Measurements from ENCODE around the gene FBXO40. TPM values are rescaled to one million over a fixed set of nuclear protein-coding genes. Genes with fewer than 3 reads are reported as not detected.

Gene FBXO40
- total RNA-seq, 1 experiment from 2014 or later: not detected

GRCh38 chr3:121606106-121606505 is 12.9 kb downstream of the FBXO40 start:
- DNase-seq (ENCODE audit: low spot score): no peak

GRCh38 chr3:121619691-121620090 is 26.5 kb downstream of the FBXO40 start:
- no peak for DNase-seq (ENCODE audit: low spot score)

DNA sequence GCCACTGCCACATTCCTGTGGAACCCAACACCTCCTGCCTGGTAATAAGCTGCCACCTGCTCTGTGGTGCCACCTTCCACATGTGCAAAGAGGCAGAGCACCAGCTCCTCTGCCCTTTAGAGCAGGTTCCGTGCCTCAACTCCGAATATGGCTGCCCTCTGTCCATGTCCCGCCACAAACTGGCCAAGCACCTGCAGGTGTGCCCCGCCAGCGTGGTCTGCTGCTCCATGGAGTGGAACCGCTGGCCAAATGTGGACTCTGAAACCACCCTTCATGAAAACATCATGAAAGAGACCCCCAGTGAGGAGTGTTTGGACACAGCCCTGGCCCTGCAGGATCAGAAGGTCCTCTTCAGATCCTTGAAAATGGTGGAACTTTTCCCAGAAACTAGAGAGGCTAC is 28.3 kb downstream of the FBXO40 start:
- DNase-seq (ENCODE audit: low spot score): no peak

DNA sequence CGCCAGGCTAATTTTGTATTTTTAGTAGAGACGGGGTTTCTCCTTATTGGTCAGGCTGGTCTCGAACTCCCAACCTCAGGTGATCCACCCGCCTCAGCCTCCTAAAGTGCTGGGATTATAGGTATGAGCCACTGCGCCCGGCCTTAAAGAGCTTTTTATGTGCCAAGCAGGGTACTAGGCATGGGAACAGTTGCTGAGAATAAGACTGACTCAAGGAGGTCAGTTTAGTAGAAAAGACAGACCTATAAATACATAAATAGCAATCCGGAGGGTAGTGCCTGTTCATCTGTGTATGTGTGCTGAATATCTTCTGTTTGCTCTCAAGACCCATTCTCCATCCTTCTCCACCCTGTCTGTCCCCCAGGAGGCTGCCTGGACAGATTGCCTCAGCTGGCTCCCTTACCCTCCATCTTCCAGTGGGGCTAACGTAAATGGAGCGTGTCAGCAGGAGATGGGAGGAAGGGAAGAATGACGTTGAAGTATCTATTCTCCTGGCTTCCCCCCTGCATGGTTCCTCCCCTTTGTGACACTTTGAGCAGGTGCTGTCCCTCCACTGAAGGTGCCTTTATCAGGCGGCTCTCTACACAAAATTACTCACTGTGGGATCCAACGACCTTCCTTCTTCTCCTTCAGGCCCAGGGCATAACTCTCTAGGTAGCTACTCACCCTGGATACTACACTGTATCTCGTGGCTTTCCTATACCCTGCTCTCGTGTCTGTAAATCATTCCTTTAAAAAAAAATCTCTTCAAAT is 31.1 kb downstream of the FBXO40 start:
- no peak for DNase-seq (ENCODE audit: low spot score)

DNA sequence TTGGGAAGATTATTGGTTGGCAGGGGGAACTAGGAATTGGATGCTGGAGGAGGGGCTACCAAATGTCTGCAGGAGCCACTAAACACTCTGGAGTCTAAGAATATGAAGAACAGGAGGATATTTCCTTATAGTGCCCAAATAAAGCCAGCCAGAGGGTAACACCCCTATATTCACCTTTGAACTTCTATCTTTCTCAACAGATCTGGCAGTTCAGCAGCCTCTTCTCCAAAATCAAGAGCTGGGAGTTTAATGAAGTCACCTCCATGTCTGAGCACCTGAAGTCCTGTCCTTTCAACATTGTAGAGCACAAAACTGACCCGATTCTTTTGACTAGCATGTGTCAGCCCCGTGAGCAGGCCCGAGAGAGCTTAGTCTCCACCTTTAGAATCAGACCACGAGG is 33.3 kb downstream of the FBXO40 start:
- no peak for DNase-seq (ENCODE audit: low spot score)

- no peak for DNase-seq (ENCODE audit: low spot score)
Measured at GRCh38 chr3:121627211-121627610, 34.0 kb downstream of the FBXO40 start.

DNA sequence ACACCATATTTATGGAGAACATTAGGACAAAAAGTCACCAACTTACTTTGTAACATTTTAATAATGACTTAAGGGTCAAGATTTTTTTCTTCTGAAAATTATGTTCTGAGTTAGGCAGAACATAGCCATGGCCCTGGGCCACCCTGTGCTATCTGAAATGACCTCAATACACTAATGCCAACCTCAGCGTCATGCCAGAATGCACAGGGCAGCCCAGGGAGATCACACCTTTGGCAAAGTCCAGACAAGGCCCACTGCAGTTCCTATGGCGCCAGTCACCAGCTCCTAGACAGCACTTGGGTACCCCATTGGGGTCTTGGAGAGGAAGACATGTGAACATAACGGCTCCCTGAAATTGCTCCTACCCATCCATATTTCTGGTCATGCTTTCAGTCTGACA is 34.4 kb downstream of the FBXO40 start:
- no peak for DNase-seq (ENCODE audit: low spot score)

- no peak for DNase-seq (ENCODE audit: low spot score)
Measured at GRCh38 chr3:121629601-121630000, 36.4 kb downstream of the FBXO40 start.

- DNase-seq (ENCODE audit: low spot score): no peak
Measured at GRCh38 chr3:121630355-121630754, 37.2 kb downstream of the FBXO40 start.

DNA sequence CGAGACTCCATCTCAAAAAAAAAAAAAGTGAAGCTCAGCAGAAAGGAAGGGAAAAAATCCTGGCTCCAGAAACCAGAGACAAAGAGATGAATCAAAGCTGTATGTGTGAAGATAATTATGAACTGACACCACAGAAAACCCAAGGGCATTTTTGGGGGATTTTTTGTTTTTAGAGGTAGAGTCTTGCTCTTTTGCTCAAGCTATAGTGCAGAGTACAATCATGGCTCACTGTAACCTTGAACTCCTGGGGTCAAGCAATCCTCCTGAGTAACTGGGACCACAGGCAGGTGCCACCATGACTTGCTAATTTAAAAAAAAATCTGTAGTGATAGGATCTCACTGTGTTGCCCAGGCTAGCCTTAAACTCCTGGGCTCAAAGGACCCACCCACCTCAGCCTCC is 44.7 kb downstream of the FBXO40 start:
- no peak for DNase-seq (ENCODE audit: low spot score)

DNA sequence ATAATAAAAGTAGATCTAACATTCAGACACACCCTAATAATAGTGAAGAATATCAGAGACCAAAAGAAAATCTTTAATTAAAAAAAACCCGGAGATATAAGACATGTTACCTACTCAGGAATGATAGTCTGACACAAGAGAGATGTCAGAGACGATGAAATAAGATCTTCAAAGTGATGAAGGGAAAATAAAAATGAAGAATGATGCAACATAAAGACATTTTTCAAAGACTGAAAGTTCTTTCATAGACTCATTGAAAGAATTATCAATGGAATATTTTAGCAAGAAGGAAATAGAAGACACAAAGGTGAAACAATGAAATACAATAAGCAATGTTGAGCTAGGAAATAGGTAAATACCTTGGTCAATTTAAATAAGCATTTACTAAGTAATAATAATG is 47.9 kb downstream of the FBXO40 start:
- no peak for DNase-seq (ENCODE audit: low spot score)

DNA sequence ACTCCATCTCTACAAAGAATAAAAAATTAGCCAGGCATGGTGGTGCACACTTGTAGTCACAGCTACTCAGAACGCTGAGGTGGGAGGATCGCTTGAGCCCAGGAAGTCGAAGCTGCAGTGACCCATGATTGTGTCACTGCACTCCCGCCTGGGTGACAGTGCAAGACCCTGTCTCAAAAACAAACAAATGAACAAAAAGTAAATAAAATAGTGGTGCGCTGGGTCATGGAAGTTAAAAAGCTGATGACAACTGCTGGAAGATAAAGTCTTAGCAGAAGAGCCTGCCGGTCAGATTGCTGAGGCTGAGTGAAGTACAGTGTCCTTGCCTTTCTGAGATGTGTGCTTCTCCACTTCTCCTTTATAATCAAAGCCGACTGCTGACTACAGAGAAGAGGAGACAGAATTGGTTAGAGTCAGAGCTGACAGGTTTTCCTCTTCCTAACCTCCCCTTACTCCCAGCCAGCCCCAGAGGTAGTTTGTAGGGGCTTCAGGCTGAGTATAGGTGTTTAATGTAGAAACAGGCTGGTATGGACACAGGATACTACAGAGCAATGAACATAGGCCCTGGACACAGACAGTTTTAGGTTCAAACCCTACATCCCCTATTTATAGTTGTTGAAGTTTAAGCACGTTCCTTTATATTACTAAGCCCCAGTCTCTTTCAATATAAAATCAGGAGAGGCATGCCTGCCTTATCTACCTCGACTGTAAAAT is 49.6 kb downstream of the FBXO40 start:
- no peak for DNase-seq (ENCODE audit: low spot score)

- no peak for DNase-seq (ENCODE audit: low spot score)
Measured at GRCh38 chr3:121645054-121645453, 51.9 kb downstream of the FBXO40 start.

DNA sequence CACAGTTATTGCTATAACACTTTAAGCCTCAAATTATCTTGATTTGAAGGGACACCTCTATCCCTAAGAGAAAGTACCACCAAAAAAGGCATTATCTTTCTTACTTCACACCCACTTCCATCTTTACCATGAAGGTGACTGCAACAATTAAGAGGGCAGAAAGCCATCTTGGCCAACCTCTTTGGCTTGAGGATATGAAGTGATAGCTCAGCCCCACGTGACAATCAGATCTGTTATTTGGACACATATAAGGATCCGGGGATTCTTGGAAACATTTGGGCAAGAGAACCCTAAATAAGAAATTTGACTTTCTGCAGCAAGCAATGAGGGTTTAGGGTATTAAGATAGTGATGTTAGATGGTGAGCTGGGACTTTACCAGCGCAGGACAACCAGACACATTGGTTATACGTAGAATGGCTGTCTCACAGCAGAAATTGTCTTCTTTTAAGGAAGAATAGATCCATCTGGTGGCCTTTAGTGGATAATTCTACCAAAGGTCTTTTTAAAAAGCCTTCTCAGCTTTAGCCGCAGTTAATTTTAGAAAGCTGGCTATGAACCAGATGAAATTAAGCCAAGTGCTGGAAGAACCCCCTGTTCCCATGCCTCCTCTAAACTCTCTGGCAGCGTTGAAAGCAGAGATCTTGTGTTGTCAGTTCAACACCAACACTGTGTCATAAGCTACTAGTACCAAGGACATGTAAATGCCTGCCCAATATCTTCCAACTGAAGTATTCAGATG is 55.2 kb downstream of the FBXO40 start:
- DNase-seq (ENCODE audit: low spot score): no peak

GRCh38 chr3:121649645-121650044 is 56.5 kb downstream of the FBXO40 start:
- no peak for DNase-seq (ENCODE audit: low spot score)

GRCh38 chr3:121651684-121652083 is 58.5 kb downstream of the FBXO40 start:
- no peak for DNase-seq (ENCODE audit: low spot score)

DNA sequence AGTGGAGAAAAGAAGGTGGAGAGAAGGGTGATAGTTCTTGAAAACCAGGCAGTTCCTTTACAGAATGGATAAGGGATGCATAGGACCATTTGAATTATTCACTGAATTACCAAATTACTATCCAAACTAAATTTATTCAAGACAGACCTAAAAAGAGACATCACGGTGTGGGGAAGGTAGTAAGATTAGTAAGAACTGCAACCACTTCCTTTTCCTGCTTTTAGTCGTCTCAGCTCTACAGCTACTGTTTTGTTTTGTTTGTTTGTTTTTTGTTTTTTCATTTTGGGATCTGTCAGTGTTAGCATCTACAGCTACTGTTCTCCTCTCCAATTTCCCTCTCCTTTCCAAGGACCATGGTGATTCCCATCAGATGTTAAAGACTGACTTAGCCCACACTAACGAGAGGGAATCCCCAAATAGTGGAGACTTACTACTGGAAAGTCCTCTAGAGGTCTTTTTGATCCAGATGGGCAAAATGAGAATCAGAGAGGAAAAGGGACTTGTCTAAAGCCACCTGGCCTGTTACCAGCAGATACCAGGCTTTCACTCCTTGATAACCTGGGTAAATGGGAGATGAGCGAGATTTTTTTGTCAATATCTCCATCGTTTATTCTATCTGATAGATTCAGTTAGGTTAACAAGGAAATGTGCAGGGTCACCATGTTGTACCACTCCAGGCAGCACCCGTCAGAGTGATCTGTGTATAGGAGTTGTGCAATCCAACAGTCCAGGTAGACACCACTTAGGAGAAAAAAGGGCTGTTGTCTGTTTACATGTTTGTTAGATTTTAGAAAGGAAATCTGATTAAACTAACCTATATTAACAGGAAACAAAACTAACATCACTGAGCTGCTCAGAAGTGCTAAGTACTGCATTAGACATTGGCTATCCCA is 61.6 kb downstream of the FBXO40 start:
- no peak for DNase-seq (ENCODE audit: low spot score)

DNA sequence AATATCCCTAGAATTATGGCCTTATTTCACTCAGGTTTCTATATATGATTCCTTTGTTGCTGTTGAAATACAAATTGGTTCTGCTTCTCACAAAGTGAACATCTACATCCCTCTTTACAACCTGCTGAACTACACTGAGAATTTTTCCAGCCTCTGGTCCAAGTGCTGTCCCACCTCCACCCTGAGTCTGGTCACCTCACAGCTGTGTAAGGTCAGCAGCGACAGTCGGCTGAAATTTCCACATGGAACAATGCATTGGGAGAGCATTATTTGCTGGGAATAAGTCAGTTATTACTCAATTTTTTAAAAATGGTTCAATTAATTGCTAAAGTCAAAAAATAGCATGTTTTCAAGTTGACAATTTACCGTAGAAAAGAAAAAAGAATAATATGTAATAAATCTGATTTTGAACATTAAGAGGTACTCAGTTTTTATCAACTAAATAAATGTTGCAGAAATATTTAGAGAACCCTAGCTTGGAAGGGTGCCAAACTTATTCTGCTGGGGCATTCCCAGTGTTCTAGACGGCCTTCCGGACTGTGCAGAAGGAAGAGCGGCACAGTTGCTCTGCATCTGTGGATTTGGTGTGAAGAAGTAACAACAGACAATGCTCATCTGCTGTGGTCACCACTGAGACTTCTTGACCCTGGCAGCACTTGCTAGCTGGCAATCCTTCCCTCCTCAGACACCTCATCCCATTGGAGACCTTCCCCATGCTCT is 65.7 kb downstream of the FBXO40 start:
- no peak for DNase-seq (ENCODE audit: low spot score)

GRCh38 chr3:121659586-121659985 is 66.4 kb downstream of the FBXO40 start:
- no peak for DNase-seq (ENCODE audit: low spot score)

GRCh38 chr3:121660356-121661171 is 67.4 kb downstream of the FBXO40 start, which contains the start of gene HCLS1:
HCLS1 (minus strand) TSS chr3:121660903; CDS start chr3:121658347, 2,556 bp downstream.
- no peak for DNase-seq (ENCODE audit: low spot score)
